DMS114 treated with DMSO at 0.1 percent for 48 hours (cell line): Measurements from ENCODE around the gene COPZ1.
"Not testable (repeated sequence)": the region's sequence is repeated elsewhere in the genome, so short reads cannot be mapped to it uniquely, and the experiment has no call there.

Experiments used
- DNase-seq: peaks from one replicate; lab custom pipeline; 2025; ENCODE audit not compliant: unreplicated experiment; lab: John Stamatoyannopoulos, UW

Gene COPZ1

DNA sequence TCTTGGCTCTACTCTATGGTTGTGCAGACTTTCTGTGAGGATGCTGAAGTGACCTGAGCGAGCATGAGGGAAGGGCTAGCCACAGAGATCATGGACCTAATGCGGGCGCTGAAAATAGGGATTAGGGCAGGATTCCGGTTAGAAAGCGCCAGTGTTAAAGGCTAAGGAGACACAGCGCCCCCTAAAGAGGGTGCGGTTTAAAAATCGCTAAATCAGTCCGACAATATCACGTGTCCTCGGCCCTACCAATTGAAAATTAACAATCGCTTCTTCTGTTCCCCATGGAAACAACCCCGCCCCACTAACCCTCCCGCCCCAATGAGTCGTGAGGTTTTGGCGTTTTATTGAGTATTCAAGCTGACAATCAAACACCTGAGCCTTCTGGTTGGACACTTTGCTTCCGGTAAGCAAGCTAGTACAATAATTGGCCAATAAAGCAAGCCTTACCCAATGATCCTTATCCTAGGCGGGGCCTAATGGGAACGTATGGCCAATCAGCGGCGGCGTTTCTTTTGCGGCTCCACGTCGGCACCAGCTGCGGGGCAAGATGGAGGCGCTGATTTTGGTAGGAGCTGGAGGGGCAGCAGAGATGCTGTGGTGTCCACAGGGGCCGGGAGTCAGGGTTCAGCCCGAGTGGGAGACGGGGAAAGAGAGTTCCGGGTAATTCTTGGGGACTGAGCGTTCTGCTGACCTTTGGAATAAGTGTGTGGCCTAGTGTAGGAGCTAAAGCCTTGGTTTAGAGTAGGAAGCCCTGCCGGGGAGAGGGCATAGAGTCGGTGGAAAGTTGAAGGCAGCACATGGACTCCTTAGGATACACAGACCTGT lies at the start of gene COPZ1:
Gene COPZ1 (plus strand): TSS at position 515 of the 825 bp plus-strand sequence. CDS start 33 bp downstream, at position 548.
- DNase-seq: peak; percentile 100

GRCh38 chr12:54276368-54276767 lies 48.6 kb upstream of the COPZ1 start:
- no peak for DNase-seq

DNA sequence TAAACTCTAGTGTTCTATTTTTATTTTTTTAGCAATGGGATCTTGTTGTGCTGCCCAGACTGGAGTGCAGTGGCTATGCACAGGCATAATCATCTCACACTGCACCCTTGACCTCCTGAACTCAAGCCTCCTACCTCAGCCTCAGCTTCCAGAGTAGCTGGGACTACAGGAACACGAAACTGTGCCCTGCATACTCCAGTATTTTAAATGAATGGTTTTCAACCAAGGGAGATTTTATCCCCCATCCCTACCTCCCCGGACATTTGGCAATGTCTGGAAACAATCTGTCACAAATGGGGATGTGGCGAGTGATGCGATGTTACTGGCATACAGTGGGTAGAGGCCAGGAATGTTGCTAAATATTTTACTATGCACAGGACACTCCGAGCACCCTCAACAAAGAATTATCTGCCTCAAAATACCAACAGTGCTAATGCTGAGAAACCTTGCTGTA lies 47.1 kb upstream of the COPZ1 start:
- DNase-seq: no peak

GRCh38 chr12:54279227-54279631 lies 45.7 kb upstream of the COPZ1 start:
- no peak for DNase-seq

GRCh38 chr12:54279632-54280467 lies 45.1 kb upstream of the COPZ1 start, which contains the start of gene CBX5:
Gene CBX5, minus strand, starts transcription at chr12:54280122. Its CDS starts 22,472 bp downstream, at chr12:54257650.
- DNase-seq: peak; percentile 99

DNA sequence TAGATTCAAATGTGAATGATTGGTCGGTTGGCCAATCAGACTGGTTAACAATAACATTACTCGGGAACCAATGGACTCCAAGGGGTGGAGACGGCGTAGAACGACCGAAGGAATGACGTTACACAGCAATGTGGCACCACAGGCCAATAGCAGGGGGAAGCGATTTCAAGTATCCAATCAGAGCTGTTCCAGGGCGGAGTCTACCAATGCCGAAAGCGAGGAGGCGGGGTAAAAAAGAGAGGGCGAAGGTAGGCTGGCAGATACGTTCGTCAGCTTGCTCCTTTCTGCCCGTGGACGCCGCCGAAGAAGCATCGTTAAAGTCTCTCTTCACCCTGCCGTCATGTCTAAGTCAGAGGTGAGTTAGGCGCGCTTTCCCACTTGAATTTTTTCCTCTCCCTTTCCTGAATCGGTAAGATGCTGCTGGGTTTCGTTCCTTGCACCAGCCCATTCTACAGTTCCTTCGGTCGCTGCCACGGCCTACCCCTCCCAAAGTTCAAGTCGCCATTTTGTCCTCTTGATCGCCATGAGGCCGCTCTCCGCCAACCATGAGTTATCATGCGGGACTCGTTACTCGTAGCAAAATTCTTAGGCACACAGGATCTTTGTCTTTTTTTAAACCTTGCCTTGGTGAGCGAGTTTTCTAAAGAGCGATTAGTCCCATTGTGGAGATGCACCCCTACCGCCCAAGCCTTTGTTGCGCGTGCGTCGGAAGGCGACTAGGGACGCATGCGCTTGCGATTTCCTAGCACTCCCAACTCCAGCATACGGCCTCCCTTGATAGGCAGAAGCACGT lies 44.3 kb upstream of the COPZ1 start, which contains the start of gene HNRNPA1:
Gene HNRNPA1 (plus strand): TSS at position 259 of the 793 bp plus-strand sequence. CDS start 82 bp downstream, at position 341.
- peak; percentile 99 for DNase-seq

DNA sequence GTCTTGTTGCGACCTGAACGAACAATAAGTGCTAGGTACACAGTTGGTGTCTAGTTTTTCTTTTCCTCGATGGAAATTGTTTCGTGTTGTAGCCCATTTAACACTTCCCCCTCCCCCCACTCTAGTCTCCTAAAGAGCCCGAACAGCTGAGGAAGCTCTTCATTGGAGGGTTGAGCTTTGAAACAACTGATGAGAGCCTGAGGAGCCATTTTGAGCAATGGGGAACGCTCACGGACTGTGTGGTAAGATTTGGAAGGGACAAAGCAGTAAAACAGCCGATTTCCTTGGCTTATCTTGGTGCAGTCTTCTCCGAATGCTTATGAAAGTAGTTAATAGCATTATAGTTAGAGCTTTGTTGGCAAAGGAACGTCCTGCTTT lies 43.7 kb upstream of the COPZ1 start:
- DNase-seq: not testable (repeated sequence)

- DNase-seq: peak; percentile 29
Measured at GRCh38 chr12:54281694-54282093, 43.2 kb upstream of the COPZ1 start.

DNA sequence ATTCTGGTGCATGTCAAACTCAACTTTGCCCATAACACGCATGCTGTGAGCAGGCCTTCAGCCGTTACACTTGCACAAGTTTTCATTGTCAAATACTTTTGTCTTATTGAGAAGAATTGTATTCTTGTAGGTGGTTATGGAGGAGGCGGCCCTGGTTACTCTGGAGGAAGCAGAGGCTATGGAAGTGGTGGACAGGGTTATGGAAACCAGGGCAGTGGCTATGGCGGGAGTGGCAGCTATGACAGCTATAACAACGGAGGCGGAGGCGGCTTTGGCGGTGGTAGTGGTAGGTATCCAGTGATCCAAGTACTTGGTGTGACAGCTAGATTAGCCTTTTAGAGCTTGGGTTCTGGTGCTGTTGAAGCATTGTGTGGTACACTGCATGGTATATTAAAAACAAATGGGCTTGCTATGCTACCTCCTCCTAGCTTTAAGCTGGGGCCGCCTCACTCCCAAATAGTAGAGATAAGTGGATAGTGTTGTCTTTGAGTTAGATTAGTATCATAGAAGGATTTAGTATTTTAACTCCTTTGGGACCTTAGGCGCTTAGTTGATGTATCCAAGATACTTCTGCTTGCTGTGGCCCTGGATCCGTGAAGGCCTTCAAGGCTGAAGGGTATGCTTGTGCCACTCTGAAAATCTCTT lies 41.9 kb upstream of the COPZ1 start:
- no peak for DNase-seq

GRCh38 chr12:54284070-54284780 lies 40.7 kb upstream of the COPZ1 start:
- not testable (repeated sequence) for DNase-seq

GRCh38 chr12:54285150-54286041 lies 39.5 kb upstream of the COPZ1 start:
- no peak for DNase-seq

- DNase-seq: peak; percentile 39
Measured at GRCh38 chr12:54286042-54287030, 38.6 kb upstream of the COPZ1 start.

DNA sequence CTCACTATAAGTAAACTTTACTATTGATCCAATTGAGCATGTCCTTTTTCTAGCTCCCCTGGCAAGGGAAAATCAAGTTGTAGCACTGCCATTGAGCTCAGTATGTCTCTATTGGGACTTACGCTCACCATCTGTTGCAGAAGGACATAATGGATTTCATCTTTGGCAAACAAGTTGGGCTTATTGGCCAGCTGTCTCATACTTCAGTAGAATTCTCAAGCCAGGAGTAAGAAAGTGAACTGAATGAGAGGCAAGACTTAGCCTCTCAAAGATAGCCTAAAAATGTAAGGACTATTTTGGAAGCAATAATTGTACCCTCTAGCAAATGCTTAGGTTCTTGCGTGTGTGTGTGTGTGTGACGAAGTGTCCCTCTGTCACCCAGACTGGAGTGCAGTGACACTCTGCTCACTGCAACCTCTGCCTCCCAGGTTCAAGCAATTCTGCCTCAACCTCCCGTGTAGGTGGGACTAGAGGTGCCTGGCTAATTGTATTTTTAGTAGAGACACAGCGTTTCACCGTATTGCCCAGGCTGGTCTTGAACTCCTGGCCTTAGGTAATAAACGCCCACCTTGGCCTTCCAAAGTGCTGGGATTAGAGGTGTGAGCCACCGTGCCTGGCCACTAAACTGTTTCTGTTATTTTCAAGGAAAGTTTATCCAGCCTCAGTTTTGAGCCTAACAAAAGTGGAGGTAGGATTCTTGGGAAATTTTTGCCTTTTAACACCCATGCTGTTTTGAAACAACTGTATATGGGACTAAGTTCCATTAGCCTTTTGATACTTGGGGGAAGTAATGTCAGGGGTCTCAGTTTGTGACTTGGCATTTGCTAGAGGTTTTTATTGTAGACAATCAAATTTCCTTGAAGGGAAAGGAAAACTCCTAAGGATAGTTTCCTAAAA lies 37.4 kb upstream of the COPZ1 start:
- peak; percentile 40 for DNase-seq

DNA sequence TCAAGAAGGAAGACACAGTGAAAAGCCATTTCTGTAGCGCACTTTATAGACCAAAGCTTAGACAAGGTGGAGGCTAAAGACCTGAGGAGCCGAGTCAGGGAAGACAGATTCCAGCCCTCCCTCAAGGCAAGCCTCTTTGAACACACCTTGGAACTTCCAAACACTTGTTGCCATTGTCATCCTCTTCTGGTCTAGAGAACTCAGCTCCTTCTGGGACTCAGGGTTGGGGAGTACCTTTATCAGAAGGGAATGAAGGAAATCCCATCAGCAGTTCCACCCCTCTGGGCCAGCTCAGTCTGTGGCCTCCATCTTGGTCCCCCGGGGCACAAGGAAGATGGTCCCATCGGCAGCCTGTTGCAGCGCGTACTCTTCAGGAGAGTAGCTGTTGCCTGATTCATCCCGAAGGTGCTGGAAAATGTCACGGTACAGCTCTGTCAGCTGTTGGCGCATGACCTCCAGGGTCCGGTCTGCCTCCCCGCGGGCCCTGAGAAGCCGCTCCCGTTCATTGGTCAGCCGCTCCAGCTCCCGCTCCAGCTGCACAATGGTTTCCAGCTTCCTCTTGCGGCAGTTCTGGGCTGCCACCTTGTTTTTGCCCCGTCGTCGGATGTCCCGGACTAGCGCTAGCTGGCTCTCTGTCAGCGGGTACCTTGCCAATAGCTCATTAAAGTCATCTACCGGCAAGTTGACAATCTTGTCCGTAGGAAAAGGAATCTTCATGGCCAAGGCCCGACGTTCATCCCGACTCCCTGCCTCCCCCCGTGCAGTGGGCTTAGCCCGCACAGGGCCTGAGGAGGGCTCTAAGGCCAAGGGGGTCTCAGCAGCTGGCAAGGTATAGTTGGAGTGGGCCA lies 32.6 kb upstream of the COPZ1 start:
- no peak for DNase-seq

DNA sequence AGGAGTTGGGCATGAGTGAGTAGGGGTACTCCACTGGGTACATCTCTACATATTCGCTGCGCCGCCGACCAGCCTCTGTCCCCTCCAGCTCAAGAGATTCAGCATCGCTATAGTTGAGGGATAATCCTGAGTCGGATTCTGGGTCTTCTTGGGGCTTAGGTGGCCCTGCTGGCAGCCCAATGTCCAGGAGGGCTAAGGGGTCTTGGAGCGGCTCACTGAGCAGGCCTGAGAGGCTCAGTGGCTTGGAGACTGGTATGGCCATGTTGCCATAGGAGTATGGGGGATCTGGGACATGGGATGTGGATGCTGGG lies 32.0 kb upstream of the COPZ1 start:
- DNase-seq: no peak
